KG1 (cell line): ENCODE results near the gene KRTAP19-6.
"Not testable (repeated sequence)": the region's sequence is repeated elsewhere in the genome, so short reads cannot be mapped to it uniquely, and the experiment has no call there.

Experiments
- DNase-seq: peaks from one replicate; lab custom pipeline; 2025; lab: John Stamatoyannopoulos, UW

KRTAP19-6 gene, protein sequence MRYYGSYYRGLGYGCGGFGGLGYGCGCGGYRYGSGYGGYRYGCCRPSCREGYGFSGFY

DNA sequence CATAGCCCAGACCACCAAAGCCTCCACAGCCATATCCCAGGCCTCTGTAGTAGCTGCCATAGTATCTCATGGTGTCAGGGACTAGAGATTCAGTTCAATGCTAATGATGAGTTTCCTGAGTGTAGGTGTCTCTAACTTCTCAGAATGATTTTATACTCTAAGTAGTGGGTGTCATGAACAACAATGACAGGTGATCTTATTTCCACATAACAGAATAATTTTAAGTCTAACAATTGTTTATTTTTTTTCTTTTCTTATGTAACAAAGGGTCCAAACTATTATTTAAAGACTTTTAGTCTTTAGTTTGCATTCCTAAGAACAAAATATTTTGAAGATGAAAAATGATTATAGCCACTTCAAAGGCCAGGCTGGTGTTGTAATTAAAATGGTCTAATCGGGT, at the start of gene KRTAP19-6:
KRTAP19-6 (minus strand) TSS at position 101 of the 400 bp plus-strand sequence; CDS start at position 70, 31 bp downstream.
- DNase-seq: no peak

DNA sequence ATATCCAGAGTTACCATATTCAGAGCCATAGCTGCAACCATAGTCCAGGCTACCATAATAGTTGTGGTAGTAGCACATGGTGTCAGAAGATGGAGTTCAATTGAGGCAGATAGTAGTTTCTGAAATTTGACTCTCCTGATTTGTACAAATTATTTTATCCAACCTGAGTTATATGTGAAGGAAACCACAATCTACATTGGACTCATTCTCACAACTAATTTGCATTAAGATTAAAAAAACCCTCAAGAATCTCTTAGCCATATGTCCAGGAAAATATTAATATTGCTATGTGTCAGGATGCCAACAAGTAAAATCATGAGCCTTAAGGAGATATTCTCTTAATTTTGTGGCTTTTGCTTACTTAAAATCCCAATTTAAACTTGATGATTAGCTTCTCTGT, 48.6 kb upstream of the KRTAP19-6 start, which contains the start of gene KRTAP22-2:
KRTAP22-2 (minus strand) TSS at position 101 of the 400 bp plus-strand sequence.
- no peak for DNase-seq

DNA sequence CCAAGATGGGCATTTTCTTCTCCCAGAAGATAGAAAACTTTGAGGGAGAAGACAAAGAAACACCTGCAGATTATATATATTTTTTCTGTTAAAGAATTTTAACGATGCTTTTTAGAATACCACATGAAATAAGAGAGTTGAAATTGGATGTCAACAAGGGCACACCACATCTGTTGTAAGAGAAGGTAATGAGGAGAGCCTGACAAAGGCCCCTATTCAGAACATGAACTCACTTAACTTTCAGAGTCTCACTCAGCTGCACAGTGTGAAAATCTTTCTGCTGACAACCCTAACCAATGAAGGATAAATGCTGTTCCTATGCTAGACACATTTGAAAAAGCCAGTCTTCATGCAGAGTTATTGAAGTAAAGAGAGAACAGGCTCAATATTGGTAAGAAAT, 41.2 kb upstream of the KRTAP19-6 start:
- no peak for DNase-seq

GRCh38 chr21:30580132-30580531, 38.5 kb upstream of the KRTAP19-6 start:
- no peak for DNase-seq

GRCh38 chr21:30579346-30579745, 37.7 kb upstream of the KRTAP19-6 start:
- DNase-seq: no peak

GRCh38 chr21:30577766-30578165, 36.1 kb upstream of the KRTAP19-6 start:
- no peak for DNase-seq

- no peak for DNase-seq
Measured at GRCh38 chr21:30567617-30568016, 26.0 kb upstream of the KRTAP19-6 start.

DNA sequence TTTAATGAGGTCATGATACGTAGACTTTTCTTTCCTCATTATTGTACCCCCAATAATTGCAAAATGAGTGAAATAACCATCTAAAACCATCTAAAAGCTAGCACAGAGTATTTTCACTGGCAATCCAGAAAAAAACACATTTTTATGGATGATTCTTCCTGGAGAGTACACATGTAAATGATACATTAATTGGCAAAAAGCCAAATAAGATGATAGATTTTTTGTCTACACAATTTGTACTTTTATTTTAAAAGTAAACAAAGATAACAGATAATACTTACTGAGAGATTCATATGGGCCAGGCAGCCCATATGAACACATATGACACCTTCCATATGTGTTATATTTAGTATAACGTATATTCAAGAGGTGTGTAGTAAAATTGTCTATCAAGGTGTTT, 22.0 kb upstream of the KRTAP19-6 start:
- DNase-seq: no peak

- no peak for DNase-seq
Measured at GRCh38 chr21:30563072-30563471, 21.4 kb upstream of the KRTAP19-6 start.

DNA sequence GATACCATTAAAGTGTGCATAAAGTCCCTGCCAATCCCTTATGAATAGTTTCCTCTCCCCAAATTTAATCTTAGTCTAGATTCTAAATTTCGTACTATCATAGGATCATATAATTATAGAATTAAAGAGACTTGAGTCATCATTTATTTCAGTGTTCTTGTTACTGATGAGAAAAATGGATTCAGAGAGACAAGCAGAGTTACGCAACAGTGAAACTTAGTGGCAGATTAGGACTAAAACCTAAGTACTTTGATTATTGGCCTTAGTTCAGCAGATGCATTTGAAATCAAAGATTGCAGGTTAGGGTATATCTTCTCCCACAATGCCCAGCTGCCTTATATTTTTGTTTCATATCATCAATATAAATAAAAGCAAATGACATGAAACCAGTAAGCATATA, 20.3 kb upstream of the KRTAP19-6 start:
- DNase-seq: no peak

DNA sequence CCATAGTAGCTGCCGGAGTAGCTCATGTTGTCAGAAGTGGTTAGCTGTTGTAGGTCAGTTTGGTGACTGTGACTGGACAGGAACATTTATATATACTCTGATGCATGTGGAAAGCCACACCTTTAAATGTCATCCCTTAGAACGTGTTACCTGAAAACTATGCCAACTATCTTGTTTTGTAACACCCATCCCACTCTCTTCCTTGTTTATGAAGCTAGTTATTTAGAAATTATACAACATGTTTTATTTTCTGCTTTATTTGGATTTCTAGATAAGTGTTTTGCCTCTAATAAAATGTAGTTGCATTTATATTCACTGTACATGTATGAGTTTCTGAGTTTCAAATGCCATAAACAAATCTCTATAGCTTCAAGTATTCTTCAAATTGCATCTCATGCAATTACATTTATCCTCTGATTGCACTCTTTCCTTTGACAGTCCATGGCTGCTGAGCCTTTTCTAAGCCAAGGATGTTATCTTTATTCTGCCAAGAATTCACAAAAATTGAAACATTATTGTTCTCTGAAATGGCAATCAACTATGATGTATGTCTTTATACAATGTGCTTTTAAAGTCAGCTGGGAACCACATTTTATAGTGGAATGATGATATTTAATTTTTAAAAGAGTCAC, 19.7 kb upstream of the KRTAP19-6 start, which contains the start of gene KRTAP19-7:
KRTAP19-7 (minus strand) TSS at position 51 of the 632 bp plus-strand sequence; CDS start at position 26, 25 bp downstream.
- DNase-seq: no peak

DNA sequence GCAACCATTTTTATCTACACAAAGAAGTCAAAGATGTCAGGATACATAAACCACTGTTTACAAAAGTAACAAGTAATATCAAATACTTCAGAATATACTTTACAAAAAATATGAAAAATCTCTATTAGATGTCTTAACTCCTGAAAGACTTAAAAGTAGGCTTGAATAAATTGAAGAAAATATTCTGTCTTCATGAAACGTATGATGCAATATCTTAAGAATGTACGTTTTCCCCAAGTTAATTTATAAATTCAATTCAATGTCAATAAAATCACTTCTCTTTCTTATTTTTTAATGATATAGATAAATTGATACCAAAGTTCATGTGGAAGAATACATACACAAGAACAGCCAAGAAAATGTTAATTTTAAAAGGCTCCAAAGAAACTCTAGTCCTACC, 13.4 kb upstream of the KRTAP19-6 start:
- DNase-seq: no peak

GRCh38 chr21:30552782-30553181, 11.1 kb upstream of the KRTAP19-6 start:
- DNase-seq: no peak

- no peak for DNase-seq
Measured at GRCh38 chr21:30518876-30519275, 22.8 kb downstream of the KRTAP19-6 start.

DNA sequence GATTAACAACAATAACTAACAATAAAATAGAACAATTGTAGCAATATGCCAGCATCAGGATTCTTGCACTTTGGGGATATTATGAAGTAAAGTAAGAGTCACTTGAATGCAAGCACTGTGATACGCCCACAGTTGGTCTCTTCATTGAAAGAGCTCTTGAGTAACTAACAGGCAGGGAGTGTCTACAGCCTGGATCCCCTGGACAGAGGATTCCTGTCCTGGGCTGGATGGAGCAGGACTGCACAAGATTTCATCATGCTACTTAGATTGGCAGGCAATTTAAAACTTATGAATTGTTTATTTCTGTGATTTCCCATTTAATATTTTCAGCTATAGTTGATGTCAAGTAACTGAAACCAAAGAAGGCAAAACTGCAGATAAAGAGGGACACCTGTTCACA, 26.0 kb downstream of the KRTAP19-6 start:
- no peak for DNase-seq

DNA sequence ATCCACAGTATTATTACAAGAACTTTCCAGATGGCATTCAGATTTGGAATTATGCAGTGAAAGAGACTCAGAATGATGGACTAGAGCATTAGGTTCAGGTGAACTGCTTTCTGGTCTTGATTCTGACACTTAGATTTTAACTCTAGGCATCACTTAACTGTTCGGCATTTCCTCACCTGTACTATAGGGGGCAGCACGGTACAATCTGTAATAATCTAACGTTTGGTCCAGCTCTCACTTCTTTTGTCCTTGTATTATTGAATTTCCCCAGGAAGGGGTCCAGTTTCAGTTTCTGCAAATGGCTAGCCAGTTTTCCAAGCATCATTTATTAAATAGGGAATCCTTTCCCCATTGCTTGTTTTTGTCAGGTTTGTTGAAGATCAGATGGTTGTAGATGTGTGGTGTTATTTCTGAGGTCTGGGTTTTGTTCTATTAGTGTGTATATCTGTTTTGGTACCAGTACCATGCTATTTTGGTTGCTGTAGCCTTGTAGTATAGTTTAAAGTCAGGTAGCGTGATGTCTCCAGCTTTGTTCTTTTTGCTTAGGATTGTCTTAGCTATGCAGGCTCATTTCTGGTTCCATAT, 36.0 kb downstream of the KRTAP19-6 start:
- not testable (repeated sequence) for DNase-seq

DNA sequence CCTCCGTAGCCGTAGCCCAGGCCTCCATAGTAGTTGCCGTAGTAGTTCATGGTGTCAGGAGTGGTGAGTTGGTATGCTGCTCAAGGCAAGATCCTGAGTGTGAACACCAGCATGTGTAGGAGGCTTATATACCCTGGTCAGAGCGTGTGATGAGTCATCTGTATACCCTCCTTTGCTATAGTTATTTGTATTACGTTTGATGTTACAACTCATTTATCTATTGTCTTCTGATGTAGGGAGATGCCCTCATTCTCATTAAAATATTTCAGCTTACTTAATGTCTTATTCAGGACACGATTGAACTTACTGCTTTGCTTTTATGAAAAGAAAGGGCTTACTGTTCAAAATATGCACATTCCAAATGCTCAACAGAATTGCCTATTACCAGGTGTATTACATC, 39.6 kb downstream of the KRTAP19-6 start, which contains the start of gene KRTAP19-5:
KRTAP19-5 (minus strand) TSS at position 101 of the 400 bp plus-strand sequence; CDS start at position 50, 51 bp downstream.
- DNase-seq: no peak

GRCh38 chr21:30497065-30497464, 44.6 kb downstream of the KRTAP19-6 start, which contains the start of gene KRTAP19-4:
KRTAP19-4 (minus strand) TSS chr21:30497165; CDS start chr21:30497110, 55 bp downstream.
- DNase-seq: no peak

DNA sequence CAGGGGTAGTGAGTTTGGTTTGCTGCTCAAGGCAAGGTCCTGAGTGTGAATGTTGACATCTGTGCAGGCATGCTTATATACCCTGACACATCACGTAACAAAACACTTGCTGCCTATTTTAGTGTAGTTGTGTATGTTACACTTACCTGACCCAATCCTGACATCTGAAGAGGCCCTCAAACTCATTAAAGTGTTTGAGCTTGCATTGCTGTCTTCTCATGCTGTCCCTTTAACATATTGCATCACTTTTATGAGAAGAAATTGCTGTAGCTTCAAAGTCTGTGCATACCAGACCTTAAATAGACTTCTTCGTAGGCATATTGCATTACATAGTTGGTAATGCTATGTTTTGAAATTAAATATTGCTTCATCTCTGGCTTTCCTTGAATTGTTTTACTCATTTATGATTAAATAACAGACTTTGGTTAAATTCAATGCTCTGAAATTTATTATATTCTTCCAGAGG, 49.7 kb downstream of the KRTAP19-6 start, which contains the start of gene KRTAP19-3:
KRTAP19-3 (minus strand) TSS at position 51 of the 466 bp plus-strand sequence. CDS start 56 bp downstream, outside the sequence.
- DNase-seq: no peak
